ENCODE data around the gene GTF2F2. TPM values are rescaled to one million over a fixed set of nuclear protein-coding genes. Genes with fewer than 3 reads are reported as not detected.

The GTF2F2 gene
- polyA plus RNA-seq, 2 of the 4 experiments (the other 2 are of a cell fraction) = 21.0 to 30.0 TPM

GRCh38 chr13:45102136-45102507 is 18.2 kb upstream of the GTF2F2 start (continued):
- TF ChIP-seq CBX2 (IDR thresholded peaks at IDR 0.05; ENCODE audit: borderline replicate concordance, low read depth) (no peak), USF2 (IDR thresholded peaks at IDR 0.05) (no peak), MAX (IDR thresholded peaks at IDR 0.05) (no peak), KDM1A (IDR thresholded peaks at IDR 0.05; ENCODE audit: low read depth) (no peak)

- no peaks in the 10 kb centered on the region for H3K9me3 ChIP-seq
- no peak overlapping the region for H3K4me3 ChIP-seq
- H3K27ac ChIP-seq = no peak overlapping the region
- CTCF ChIA-PET = interaction anchor here (0.8 to 1.7 kb wide), 2 partner anchors 22 to 51 kb away, joined by 3 read pairs; no protein-coding TSS in a partner anchor
- no peak for DNase-seq (ENCODE audit: low read depth in 1 of 2, low spot score in 1 of 2)
- 51% methylated on average over 2 of the region's 2 CpGs for WGBS (ENCODE audit: missing lambda C conversion rate)
- no peak overlapping the region for H3K4me2 ChIP-seq
- no peak for TF ChIP-seq ZC3H11A (IDR thresholded peaks at IDR 0.05)
- TF ChIP-seq E2F6 (IDR thresholded peaks at IDR 0.05; ENCODE audit: borderline replicate concordance, low read depth) = no peak
- TF ChIP-seq PHF8 (IDR thresholded peaks at IDR 0.05; ENCODE audit: borderline replicate concordance, low read depth) = no peak
- TF ChIP-seq FOSB (CRISPR knock-in tag; IDR thresholded peaks at IDR 0.05) = no peak
- TF ChIP-seq ATOH8 (CRISPR knock-in tag; IDR thresholded peaks at IDR 0.05; ENCODE audit: low read depth) = no peak
- no peak for TF ChIP-seq CEBPB (IDR thresholded peaks at IDR 0.05)
- TF ChIP-seq MAX (IDR thresholded peaks at IDR 0.05) = no peak
- no peak for FAIRE-seq
- no peak for ATAC-seq
- H3K4me1 ChIP-seq = no peaks in the 10 kb centered on the region
- POLR2A ChIA-PET = no interaction called here
These were observed 16.9 kb upstream of the GTF2F2 start for GRCh38 chr13:45103449-45103848.

- Histone ChIP-seq H3K9me3 (no peaks in the 10 kb centered on the region), H3K4me1 (no peaks in the 10 kb centered on the region), H3K27ac (no peak overlapping the region), H3K4me2 (no peak overlapping the region), H3K4me3 (no peak overlapping the region)
- DNase-seq (ENCODE audit: low read depth in 1 of 2, low spot score in 1 of 2) (no peak), FAIRE-seq (no peak), ATAC-seq (no peak)
- CTCF ChIA-PET = interaction anchor here (0.8 to 1.9 kb wide), 3 partner anchors 12 to 52 kb away, joined by 3 to 6 read pairs (median 3); no protein-coding TSS in a partner anchor
- 74% methylated on average over 3 of the region's 3 CpGs for WGBS (ENCODE audit: missing lambda C conversion rate)
- POLR2A ChIA-PET = no interaction called here
- TF ChIP-seq ESRRA (IDR thresholded peaks at IDR 0.05; ENCODE audit: borderline replicate concordance, low read length) = no peak
- no peak for TF ChIP-seq MAFK (IDR thresholded peaks at IDR 0.05; ENCODE audit: partially characterized antibody)
- TF ChIP-seq RAD21 (conservative IDR thresholded peaks at IDR 0.05 in 1 of 2, IDR thresholded peaks at IDR 0.05 in 1 of 2) = no peak
- TF ChIP-seq HMGXB4 (CRISPR knock-in tag; IDR thresholded peaks at IDR 0.05; ENCODE audit: borderline replicate concordance) = no peak
- no peak for TF ChIP-seq FOXS1 (CRISPR knock-in tag; IDR thresholded peaks at IDR 0.05)
- TF ChIP-seq JUN (IDR thresholded peaks at IDR 0.05) = no peak
- TF ChIP-seq EHF (CRISPR knock-in tag; IDR thresholded peaks at IDR 0.05) = no peak
- TF ChIP-seq CHD2 (IDR thresholded peaks at IDR 0.05; ENCODE audit: low read length, partially characterized antibody) = no peak
- no peak for TF ChIP-seq ZC3H11A (IDR thresholded peaks at IDR 0.05)
- no peak for TF ChIP-seq HES2 (IDR thresholded peaks at IDR 0.05)
- TF ChIP-seq BCL3 (IDR thresholded peaks at IDR 0.05) = no peak
- TF ChIP-seq BHLHE40 (IDR thresholded peaks at IDR 0.05; ENCODE audit: low read depth, low read length) = no peak
- TF ChIP-seq FOSL2 (IDR thresholded peaks at IDR 0.05) = no peak
- no peak for TF ChIP-seq FOSL2 (CRISPR knock-in tag; IDR thresholded peaks at IDR 0.05)
- TF ChIP-seq SMC3 (IDR thresholded peaks at IDR 0.05) = no peak
- TF ChIP-seq KDM5A (IDR thresholded peaks at IDR 0.05) = no peak
- TF ChIP-seq CEBPB (IDR thresholded peaks at IDR 0.05) = no peak
- TF ChIP-seq CHD4 (IDR thresholded peaks at IDR 0.05; ENCODE audit: borderline replicate concordance) = no peak
- TF ChIP-seq POLR2AphosphoS2 (conservative IDR thresholded peaks at IDR 0.05; ENCODE audit: low read length) = no peak
- no peak for TF ChIP-seq ELK1 (IDR thresholded peaks at IDR 0.05; ENCODE audit: low read depth, low read length)
- no peak for TF ChIP-seq RNF2 (IDR thresholded peaks at IDR 0.05; ENCODE audit: borderline replicate concordance, low read depth)
These were observed 16.0 kb upstream of the GTF2F2 start for GRCh38 chr13:45104261-45104660.

Measured in A549 (cell line).